ENCODE measurements around the gene ZNF562. TPM values are rescaled to one million over a fixed set of nuclear protein-coding genes. Genes with fewer than 3 reads are reported as not detected.
"Not testable (repeated sequence)": the region's sequence is repeated elsewhere in the genome, so short reads cannot be mapped to it uniquely, and the experiment has no call there.

ZNF562 gene
- total RNA-seq, 1 experiment from 2014 or later, result 42.3 TPM

DNA sequence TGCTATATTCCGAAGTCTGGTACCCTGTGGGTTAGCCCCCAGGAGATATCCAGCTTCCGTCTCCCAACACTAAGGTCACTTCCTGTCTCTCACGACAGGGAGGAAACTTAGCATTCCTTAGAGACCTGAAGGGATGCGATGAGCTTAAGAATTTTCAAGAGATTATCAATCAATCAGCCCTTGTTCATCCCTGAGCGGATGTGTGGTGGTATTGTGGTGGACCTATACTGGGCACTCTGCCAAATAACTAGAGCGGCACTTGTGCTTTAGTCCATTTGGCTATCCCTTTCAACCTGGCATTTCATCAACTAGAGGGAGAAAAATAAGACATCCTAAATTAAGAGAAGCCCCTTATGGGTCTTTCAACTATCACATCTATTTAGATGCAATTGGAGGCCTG, 30.9 kb upstream of the ZNF562 start:
- no peak overlapping the region for H3K27ac ChIP-seq (ENCODE audit: low read depth, low read length, poor library complexity, severe bottlenecking)
- ChIA-PET CTCF (no interaction called here), POLR2A (ENCODE audit: low non-redundant PET) (no interaction called here)
- H3K9me3 ChIP-seq (ENCODE audit: low read depth, low read length, poor library complexity, severe bottlenecking), result peaks cover 7% of the 10 kb centered on the region
- DNase-seq (ENCODE audit: low spot score), result peak; percentile 19
- no peaks in the 10 kb centered on the region for H3K36me3 ChIP-seq (ENCODE audit: insufficient read depth, low read length, poor library complexity, severe bottlenecking)
- peaks cover 4% of the 10 kb centered on the region for H3K4me1 ChIP-seq (ENCODE audit: insufficient read depth, low read length, poor library complexity, severe bottlenecking)
- H3K4me3 ChIP-seq (ENCODE audit: low read depth, low read length, poor library complexity, severe bottlenecking), result no peak overlapping the region
- no peaks in the 10 kb centered on the region for H3K27me3 ChIP-seq (replicated peaks; ENCODE audit: insufficient read depth, low read depth, low read length, poor library complexity)
- BruUV-seq (replicated peaks), result no TSS peak
- TF ChIP-seq, protein P1, sequence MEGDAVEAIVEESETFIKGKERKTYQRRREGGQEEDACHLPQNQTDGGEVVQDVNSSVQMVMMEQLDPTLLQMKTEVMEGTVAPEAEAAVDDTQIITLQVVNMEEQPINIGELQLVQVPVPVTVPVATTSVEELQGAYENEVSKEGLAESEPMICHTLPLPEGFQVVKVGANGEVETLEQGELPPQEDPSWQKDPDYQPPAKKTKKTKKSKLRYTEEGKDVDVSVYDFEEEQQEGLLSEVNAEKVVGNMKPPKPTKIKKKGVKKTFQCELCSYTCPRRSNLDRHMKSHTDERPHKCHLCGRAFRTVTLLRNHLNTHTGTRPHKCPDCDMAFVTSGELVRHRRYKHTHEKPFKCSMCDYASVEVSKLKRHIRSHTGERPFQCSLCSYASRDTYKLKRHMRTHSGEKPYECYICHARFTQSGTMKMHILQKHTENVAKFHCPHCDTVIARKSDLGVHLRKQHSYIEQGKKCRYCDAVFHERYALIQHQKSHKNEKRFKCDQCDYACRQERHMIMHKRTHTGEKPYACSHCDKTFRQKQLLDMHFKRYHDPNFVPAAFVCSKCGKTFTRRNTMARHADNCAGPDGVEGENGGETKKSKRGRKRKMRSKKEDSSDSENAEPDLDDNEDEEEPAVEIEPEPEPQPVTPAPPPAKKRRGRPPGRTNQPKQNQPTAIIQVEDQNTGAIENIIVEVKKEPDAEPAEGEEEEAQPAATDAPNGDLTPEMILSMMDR (conservative IDR thresholded peaks at IDR 0.05; ENCODE audit: low read depth, low read length), result no peak
- TF ChIP-seq EZH2 (IDR thresholded peaks at IDR 0.05; ENCODE audit: borderline replicate concordance, low read depth, low read length, poor library complexity, severe bottlenecking), result no peak
- intact Hi-C loops (cut with micrococcal nuclease; ENCODE audit: unreplicated experiment), result no loop called here

DNA sequence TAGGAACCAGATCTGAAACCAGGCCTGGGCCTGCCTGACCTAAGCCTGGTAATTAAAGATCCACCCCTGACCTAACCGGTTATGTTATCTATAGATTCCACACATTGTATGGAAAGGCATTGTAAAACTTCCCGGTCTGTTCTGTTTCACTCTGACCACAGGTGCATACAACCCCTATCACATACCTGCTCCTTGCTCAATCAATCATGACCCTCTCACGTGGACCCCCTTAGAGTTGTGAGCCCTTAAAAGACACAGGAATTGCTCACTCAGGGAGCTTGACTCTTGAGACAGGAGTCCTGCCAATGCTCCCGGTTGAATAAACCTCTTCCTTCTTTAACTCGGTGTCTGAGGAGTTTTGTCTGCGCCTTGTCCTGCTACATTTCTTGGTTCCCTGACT, 27.3 kb upstream of the ZNF562 start:
- TF ChIP-seq, protein P1 (conservative IDR thresholded peaks at IDR 0.05; ENCODE audit: low read depth, low read length), result no peak
- TF ChIP-seq EZH2 (IDR thresholded peaks at IDR 0.05; ENCODE audit: borderline replicate concordance, low read depth, low read length, poor library complexity, severe bottlenecking), result no peak
- no TSS peak for BruUV-seq (replicated peaks)
- H3K36me3 ChIP-seq (ENCODE audit: insufficient read depth, low read length, poor library complexity, severe bottlenecking), result no peaks in the 10 kb centered on the region
- intact Hi-C loops (cut with micrococcal nuclease; ENCODE audit: unreplicated experiment), result no loop called here
- H3K27ac ChIP-seq (ENCODE audit: low read depth, low read length, poor library complexity, severe bottlenecking), result no peak overlapping the region
- DNase-seq (ENCODE audit: low spot score), result no peak
- H3K4me3 ChIP-seq (ENCODE audit: low read depth, low read length, poor library complexity, severe bottlenecking), result no peak overlapping the region
- POLR2A ChIA-PET (ENCODE audit: low non-redundant PET), result no interaction called here
- H3K4me1 ChIP-seq (ENCODE audit: insufficient read depth, low read length, poor library complexity, severe bottlenecking), result no peaks in the 10 kb centered on the region
- H3K27me3 ChIP-seq (replicated peaks; ENCODE audit: insufficient read depth, low read depth, low read length, poor library complexity), result no peaks in the 10 kb centered on the region
- H3K9me3 ChIP-seq (ENCODE audit: low read depth, low read length, poor library complexity, severe bottlenecking), result no peaks in the 10 kb centered on the region
- CTCF ChIA-PET, result no interaction called here

DNA sequence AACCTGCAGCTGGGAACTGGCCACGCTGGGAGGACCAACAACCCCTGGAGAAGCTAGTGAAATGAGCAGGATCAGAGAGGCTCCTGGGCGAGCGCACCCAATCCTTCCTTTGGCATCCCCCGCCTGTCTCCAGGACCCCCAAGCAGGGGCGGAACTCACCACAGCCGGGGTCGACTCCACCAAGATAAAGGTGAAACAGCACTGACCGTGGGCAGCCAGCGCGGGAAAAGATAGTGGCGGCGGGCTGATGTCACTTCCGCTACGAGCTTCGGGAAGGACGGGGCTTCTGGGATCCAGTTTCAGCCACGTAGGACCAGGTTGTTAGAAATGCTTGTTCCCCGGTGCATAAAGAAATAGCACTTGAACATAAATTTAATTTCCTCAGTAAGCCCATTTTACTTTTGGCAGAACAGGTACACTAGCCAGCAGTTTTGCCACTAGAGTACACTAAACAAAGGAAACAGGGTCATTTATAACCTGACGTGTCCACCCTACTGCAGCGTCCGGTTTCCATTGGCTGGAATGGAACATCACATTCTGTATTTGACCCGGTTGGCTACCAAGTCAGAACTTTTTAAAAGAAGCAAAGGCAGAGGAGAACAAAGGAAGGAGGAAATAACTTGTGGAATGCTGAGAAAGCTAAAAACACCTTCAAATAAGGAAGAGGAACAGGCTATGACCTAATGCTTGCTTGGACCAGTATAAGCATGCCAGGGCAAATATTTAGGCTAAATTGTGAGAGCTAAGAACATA, 25.5 kb upstream of the ZNF562 start:
- DNase-seq (ENCODE audit: low spot score), result no peak
- POLR2A ChIA-PET (ENCODE audit: low non-redundant PET), result no interaction called here
- no TSS peak for BruUV-seq (replicated peaks)
- no peak for TF ChIP-seq EZH2 (IDR thresholded peaks at IDR 0.05; ENCODE audit: borderline replicate concordance, low read depth, low read length, poor library complexity, severe bottlenecking)
- TF ChIP-seq, protein P1 (conservative IDR thresholded peaks at IDR 0.05; ENCODE audit: low read depth, low read length), result no peak
- Histone ChIP-seq H3K27ac (ENCODE audit: low read depth, low read length, poor library complexity, severe bottlenecking) (no peak overlapping the region), H3K36me3 (ENCODE audit: insufficient read depth, low read length, poor library complexity, severe bottlenecking) (no peaks in the 10 kb centered on the region), H3K9me3 (ENCODE audit: low read depth, low read length, poor library complexity, severe bottlenecking) (no peaks in the 10 kb centered on the region), H3K27me3 (replicated peaks; ENCODE audit: insufficient read depth, low read depth, low read length, poor library complexity) (no peaks in the 10 kb centered on the region), H3K4me1 (ENCODE audit: insufficient read depth, low read length, poor library complexity, severe bottlenecking) (no peaks in the 10 kb centered on the region), H3K4me3 (ENCODE audit: low read depth, low read length, poor library complexity, severe bottlenecking) (no peak overlapping the region)
- CTCF ChIA-PET, result no interaction called here
- intact Hi-C loops (cut with micrococcal nuclease; ENCODE audit: unreplicated experiment), result no loop called here

DNA sequence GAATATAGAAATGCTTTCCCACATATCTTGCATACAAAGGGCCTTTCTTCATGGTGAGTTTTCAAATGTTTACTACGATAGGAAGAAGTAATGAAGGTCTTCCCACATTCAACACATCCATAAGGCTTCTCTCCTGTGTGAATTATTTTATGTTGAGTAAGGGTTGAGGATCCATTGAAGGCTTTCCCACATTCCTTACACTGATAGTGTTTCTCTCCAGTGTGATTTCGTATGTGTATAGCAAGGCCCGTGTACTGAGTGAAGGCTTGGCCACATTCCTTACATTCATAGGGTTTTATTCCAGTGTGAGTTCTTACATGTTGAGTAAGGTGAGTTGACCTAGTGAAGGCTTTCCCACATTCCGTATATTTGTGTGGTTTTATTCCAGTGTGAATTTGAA, 15.4 kb upstream of the ZNF562 start:
- H3K4me3 ChIP-seq (ENCODE audit: low read depth, low read length, poor library complexity, severe bottlenecking); intact Hi-C loops (cut with micrococcal nuclease; ENCODE audit: unreplicated experiment); H3K36me3 ChIP-seq (ENCODE audit: insufficient read depth, low read length, poor library complexity, severe bottlenecking); H3K27ac ChIP-seq (ENCODE audit: low read depth, low read length, poor library complexity, severe bottlenecking); BruUV-seq (replicated peaks); H3K4me1 ChIP-seq (ENCODE audit: insufficient read depth, low read length, poor library complexity, severe bottlenecking); POLR2A ChIA-PET (ENCODE audit: low non-redundant PET); CTCF ChIA-PET; H3K27me3 ChIP-seq (replicated peaks; ENCODE audit: insufficient read depth, low read depth, low read length, poor library complexity); DNase-seq (ENCODE audit: low spot score); H3K9me3 ChIP-seq (ENCODE audit: low read depth, low read length, poor library complexity, severe bottlenecking): not testable (repeated sequence)

DNA sequence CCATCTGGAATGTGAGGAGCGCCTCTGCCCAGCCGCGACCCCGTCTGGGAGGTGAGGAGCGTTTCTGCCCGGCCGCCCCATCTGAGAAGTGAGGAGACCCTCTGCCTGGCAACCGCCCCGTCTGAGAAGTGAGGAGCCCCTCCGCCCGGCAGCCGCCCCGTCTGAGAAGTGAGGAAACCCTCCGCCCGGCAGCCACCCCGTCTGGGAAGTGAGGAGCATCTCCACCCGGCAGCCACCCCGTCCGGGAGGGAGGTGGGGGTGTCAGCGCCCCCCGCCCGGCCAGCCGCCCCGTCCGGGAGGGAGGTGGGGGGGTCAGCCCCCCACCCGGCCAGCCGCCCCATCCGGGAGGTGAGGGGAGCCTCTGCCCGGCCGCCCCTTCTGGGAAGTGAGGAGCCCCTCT, 5.1 kb upstream of the ZNF562 start:
- H3K27ac ChIP-seq (ENCODE audit: low read depth, low read length, poor library complexity, severe bottlenecking); H3K36me3 ChIP-seq (ENCODE audit: insufficient read depth, low read length, poor library complexity, severe bottlenecking); H3K4me1 ChIP-seq (ENCODE audit: insufficient read depth, low read length, poor library complexity, severe bottlenecking); POLR2A ChIA-PET (ENCODE audit: low non-redundant PET); intact Hi-C loops (cut with micrococcal nuclease; ENCODE audit: unreplicated experiment); CTCF ChIA-PET; H3K4me3 ChIP-seq (ENCODE audit: low read depth, low read length, poor library complexity, severe bottlenecking); H3K27me3 ChIP-seq (replicated peaks; ENCODE audit: insufficient read depth, low read depth, low read length, poor library complexity); DNase-seq (ENCODE audit: low spot score); BruUV-seq (replicated peaks); H3K9me3 ChIP-seq (ENCODE audit: low read depth, low read length, poor library complexity, severe bottlenecking): not testable (repeated sequence)

Data from A673 (cell line).